Activated CD4-positive, alpha-beta T cell treated with anti-CD3 and anti-CD28 coated beads, Interleukin-2, amount 50 U/mL, for 16 hours (primary cell): ENCODE measurements around the gene SCAF11.

Experiments used
- DNase-seq: peaks from one replicate; pipeline ENCODE4 v3.0.0-alpha.2; 2020

SCAF11 gene

GRCh38 chr12:45977620-45978019, 12.8 kb downstream of the SCAF11 start:
- no peak for DNase-seq

DNA sequence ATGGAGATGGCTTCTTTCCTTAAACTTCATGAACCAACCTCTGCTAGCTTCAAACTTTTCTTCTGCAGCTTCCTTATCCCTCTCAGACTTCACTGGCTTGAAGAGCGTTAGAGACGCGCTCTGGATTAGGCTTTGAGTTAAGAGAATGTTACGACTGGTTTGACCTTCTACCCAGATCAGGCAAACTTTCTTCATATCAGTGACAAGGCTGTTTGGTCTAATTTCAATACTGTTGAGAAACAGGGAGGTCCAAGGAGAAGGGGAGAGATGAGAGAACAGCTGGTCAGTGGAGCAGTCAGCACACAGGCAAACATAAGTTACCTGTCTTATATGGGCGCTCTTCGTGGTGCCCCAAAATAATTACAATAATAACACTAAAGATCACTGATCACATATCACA, 14.9 kb downstream of the SCAF11 start:
- no peak for DNase-seq

GRCh38 chr12:45974883-45975282, 15.5 kb downstream of the SCAF11 start:
- no peak for DNase-seq

DNA sequence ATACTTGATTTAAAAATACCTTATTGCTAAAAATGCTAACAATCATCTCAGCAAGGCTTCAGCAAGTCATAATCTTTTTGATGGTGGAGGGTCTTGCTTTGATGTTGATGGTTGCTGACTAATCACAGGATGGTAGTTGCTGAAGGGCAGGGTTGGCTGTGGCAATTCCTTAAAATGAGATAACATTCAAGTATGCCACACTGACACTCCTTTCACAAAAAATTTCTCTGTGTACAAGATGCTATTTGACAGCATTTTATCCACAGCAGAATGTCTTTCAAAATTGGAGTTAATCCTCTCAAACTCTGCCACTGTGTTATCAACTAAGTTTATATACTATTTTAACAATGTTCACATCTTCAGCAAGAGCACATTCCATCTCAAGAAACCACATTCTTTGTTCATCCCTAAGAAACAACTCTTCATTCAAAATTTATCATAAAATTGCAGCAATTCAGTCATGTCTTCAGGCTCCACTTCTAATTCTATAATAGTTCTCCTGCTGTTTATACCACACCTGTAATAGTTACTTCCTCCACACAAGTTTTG, 16.1 kb downstream of the SCAF11 start:
- DNase-seq: peak; percentile 20

DNA sequence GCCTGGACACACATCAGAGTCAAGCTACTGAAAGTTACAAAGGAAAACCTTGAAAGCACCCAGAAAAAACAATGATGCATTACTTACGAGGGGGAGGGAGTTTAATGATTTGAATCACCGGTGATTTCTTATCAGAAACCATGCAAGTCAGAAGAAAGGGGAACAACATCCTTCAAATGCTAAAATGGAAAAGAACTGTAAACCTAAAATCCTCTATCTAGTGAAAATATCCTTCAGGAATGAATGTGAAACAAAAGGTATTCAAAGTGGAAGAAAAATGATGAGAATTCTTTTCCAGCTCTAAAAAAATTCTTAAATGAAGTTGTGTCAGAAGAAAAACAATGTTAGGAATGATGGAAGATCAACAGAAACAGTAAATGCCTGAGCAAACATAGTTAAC, 16.8 kb downstream of the SCAF11 start:
- no peak for DNase-seq

GRCh38 chr12:45970391-45970790, 20.0 kb downstream of the SCAF11 start:
- DNase-seq: no peak

DNA sequence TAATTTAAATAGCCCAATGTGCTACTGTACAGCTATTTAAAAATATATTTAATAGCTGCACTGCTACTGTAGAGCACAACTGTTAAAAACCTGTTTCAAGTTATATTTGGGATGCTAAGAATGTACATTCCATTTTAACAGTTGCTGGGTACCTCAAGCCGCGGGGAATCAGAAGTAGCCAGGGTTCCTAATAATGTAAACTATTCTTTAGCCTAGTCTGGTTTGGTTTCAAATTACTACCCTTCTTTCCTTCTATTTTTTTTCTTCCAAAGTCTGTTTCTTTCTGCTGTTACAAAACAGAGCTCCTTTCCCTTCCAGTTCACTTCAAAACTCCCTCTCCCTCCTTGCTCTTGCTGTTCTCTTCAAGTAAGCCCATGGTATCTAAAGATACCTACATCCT, 21.3 kb downstream of the SCAF11 start:
- no peak for DNase-seq

DNA sequence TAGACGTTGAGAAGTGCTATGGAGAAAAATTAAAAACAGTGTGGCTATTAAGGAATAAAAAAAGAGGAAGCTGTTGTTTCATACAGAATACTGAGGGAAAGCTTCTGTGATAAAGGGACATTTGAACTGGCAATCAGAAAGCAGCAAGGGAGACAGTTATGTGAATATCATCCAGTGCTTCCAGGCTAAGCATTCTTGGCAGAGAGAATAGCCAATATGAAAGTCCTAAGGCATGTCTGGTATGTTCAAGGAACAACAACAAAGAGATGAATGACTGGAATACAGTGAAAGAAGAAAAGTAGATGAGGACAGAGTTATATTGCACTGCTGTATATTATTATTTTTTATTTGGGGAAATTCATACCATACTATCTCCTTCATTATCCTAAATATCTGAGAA, 23.9 kb downstream of the SCAF11 start:
- no peak for DNase-seq

DNA sequence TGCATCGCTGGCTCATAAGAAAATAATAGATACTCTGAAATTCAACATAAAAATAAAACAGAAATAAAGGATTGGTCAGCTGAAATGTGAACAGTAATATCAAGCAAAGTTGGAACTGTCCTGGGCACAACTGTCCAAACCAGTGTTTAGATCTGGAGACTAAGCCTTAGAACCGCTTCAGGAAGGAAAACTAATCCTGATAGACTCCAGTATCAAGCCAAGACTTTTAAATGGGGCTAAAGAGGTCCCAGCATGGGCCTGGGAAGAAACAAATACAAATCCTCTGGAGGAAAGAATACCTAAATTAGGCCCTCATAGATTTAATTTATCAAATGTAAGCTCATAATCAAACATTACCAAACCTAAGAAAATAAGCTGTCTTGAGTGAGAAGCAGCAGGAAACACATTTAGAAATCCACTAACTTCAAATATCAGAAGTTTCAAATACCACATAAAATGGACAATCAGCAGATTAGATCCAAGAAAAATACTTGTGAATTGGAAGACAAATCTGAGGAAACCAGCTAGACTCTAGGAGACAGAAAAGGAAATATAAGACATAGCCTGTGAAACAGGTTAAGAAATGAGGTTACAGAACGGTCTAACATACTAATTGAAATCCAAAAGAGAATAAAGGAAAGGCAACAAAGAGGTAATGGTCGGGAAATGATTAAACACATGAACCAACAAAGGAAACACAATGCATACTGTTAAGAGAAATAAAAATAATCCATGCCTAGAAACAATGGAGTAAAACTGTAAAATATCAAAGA, 27.6 kb downstream of the SCAF11 start:
- no peak for DNase-seq

- no peak for DNase-seq
These were observed 30.6 kb downstream of the SCAF11 start for GRCh38 chr12:45959728-45960127.

DNA sequence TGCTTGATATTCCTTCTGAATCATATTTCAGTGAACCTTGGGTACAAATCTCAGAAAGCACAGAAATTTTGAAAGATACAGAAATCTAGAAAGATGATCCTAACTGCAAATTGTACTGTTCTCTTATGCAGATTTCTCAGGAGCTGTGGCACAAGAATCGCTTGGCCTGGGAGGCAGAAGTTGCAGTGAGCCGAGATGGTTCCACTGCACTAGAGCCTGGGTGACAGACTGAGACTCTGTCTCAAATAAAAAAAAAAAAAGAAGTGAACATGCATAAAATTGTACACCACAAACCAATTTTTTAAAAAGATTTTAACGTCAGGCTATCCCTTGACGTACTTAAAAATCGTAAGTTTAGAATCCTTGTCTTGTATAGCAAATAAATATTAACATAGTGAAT, 31.3 kb downstream of the SCAF11 start:
- no peak for DNase-seq

GRCh38 chr12:45948546-45948945, 41.8 kb downstream of the SCAF11 start:
- DNase-seq: no peak

- no peak for DNase-seq
These were observed 43.9 kb downstream of the SCAF11 start for GRCh38 chr12:45946435-45946834.

DNA sequence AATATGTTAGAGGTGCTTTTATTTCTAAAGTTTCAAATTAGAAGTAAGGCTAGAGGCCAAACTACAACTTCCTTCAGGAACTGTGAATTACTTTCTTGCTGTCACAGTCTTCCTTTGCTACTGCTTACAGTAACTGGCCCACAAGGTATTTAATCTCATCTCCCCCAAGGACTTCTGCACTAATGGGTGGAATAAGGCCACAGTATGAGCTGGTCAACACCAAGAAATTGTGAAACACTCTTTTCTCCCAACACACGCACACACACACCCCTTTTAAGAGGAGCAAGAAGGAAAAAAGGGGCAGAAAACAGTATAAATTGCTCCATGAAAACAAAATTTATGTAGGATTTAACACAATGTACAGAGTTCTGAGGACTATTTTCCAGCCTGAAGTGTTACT, 45.6 kb downstream of the SCAF11 start:
- DNase-seq: no peak

- DNase-seq: no peak
These were observed 50.6 kb downstream of the SCAF11 start for GRCh38 chr12:45939759-45940158.

- no peak for DNase-seq
These were observed 51.8 kb downstream of the SCAF11 start for GRCh38 chr12:45938566-45938965.

GRCh38 chr12:45934956-45935355, 55.4 kb downstream of the SCAF11 start:
- no peak for DNase-seq

- no peak for DNase-seq
These were observed 56.9 kb downstream of the SCAF11 start for GRCh38 chr12:45933504-45933903.

DNA sequence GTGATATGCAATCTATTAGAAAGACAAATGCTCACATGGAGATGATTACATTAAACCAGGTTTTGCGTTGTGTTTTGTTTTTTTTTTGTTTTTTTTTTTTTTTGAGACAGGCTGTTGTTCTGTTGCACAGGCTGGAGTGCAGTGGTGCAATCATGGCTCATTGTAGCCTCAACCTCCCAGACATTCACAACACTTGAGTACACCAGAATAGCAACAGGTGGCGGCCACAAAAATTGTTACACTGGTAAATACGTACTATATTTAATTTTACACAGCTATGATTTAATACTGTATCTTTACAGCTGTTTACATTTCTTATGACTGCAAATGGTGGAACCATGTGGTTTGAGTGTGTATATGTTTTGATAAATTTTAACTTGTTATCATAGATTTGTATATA, 60.0 kb downstream of the SCAF11 start:
- no peak for DNase-seq

GRCh38 chr12:45928309-45928708, 62.1 kb downstream of the SCAF11 start:
- peak; percentile 21 for DNase-seq

GRCh38 chr12:45918818-45919217, 71.6 kb downstream of the SCAF11 start:
- DNase-seq: no peak

- DNase-seq: no peak
These were observed 75.0 kb downstream of the SCAF11 start for GRCh38 chr12:45915405-45915804.

- no peak for DNase-seq
These were observed 76.3 kb downstream of the SCAF11 start for GRCh38 chr12:45914090-45914489.

GRCh38 chr12:45913631-45914030, 76.7 kb downstream of the SCAF11 start:
- no peak for DNase-seq

DNA sequence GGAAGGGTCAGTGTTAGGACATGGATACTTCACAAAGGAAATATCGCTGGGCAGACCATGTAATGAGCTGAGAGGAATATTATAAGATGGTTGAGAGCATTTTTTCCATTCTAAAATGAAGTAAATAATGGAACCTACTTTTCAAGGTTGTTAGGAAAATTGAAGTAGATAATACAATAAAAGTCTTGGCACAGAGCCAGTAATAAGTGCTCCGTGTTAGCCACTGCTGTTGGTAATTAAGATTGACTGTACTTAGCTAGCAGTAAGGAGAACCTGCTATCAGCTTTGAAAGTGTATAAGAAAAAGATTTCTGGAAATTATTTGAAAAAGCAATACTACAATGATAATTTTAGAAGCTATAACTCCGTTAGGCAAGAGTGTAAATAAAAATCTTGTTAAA, 77.6 kb downstream of the SCAF11 start:
- no peak for DNase-seq
